ENCODE data around the gene C19orf67.

- no peak for TF ChIP-seq CTCF (conservative IDR thresholded peaks at IDR 0.05; ENCODE audit: low read depth, low read length)
- TF ChIP-seq EZH2 (IDR thresholded peaks at IDR 0.05; ENCODE audit: low read length, unreplicated experiment): no peak
These were observed 4.4 kb downstream of the C19orf67 start for GRCh38 chr19:14080887-14081796.
